Panc1 (cell line): Measurements from ENCODE around the gene SSTR5. TPM values are rescaled to one million over a fixed set of nuclear protein-coding genes. Genes with fewer than 3 reads are reported as not detected.
"Not testable (repeated sequence)": the region's sequence is repeated elsewhere in the genome, so short reads cannot be mapped to it uniquely, and the experiment has no call there.

ENCODE experiments used
- ATAC-seq: fragments of 200-7000 bp; cut with Tn5 transposase; 2 replicates; pipeline ENCODE4 v1.9.1; 2020; ENCODE audit warnings: mild to moderate bottlenecking, moderate library complexity
- BruUV-seq: library from RNA; stranded (reverse); fragments of 400-500 nt; replicated peaks from 2 replicates; lab custom pipeline; 2021; lab: Mats Ljungman, UMichigan
- CTCF ChIA-PET: fragments of 300-600 bp; sonication (Branson Sonifier 250); formaldehyde crosslinking; loops from one replicate; lab custom pipeline; 2022; ENCODE audit warnings: antibody characterized with exemption; lab: Charles Lee
- POLR2A ChIA-PET: fragments of 300-600 bp; sonication (Branson Sonifier 250); formaldehyde crosslinking; loops from one replicate; lab custom pipeline; 2022; ENCODE audit warnings: antibody characterized with exemption; lab: Charles Lee
- DNase-seq: peaks from one replicate; pipeline ENCODE4 v3.0.0-alpha.2; 2010; ENCODE audit warnings: low read depth, low spot score
- H3K27ac ChIP-seq: 2 replicates; pipeline ENCODE4 v1.5.1; 2011; ENCODE audit warnings: mild to moderate bottlenecking, low read length, inconsistent platforms
- H3K27me3 ChIP-seq: fragments of 200-500 bp; sonication (Bioruptor generic); 2 replicates; pipeline ENCODE4 v1.6.0; 2014; ENCODE audit warnings: low read length, inconsistent platforms; ENCODE audit not compliant: control insufficient read depth, insufficient read depth
- H3K36me3 ChIP-seq: fragments of 200-500 bp; sonication (Bioruptor generic); 2 replicates; pipeline ENCODE4 v1.5.1; 2014; ENCODE audit warnings: inconsistent platforms, mild to moderate bottlenecking, low read length, moderate library complexity; ENCODE audit not compliant: control insufficient read depth, insufficient read depth
- H3K4me1 ChIP-seq: 2 replicates; pipeline ENCODE4 v1.5.1; 2011; ENCODE audit warnings: inconsistent platforms, mild to moderate bottlenecking, low read length, moderate library complexity; ENCODE audit not compliant: control insufficient read depth, insufficient read depth
- H3K4me3 ChIP-seq, 2 experiments: 2 replicates each; pipeline ENCODE4 v1.5.1; 2011 to 2012; ENCODE audit warnings: low read depth in 2 of 2, low read length in 2 of 2, mild to moderate bottlenecking in 2 of 2, inconsistent platforms in 1 of 2, moderate library complexity in 1 of 2
- H3K9me3 ChIP-seq: fragments of 200-500 bp; sonication (Bioruptor generic); 2 replicates; pipeline ENCODE4 v1.5.1; 2014; ENCODE audit warnings: low read depth, mild to moderate bottlenecking, inconsistent platforms, low read length, moderate library complexity; ENCODE audit not compliant: control insufficient read depth, insufficient read depth
- CTCF ChIP-seq: fragments of 450-650 bp; IDR thresholded peaks from 2 replicates; pipeline ENCODE4 v1.5.1; 2017; ENCODE audit warnings: mild to moderate bottlenecking
- POLR2AphosphoS5 ChIP-seq: IDR thresholded peaks from 2 replicates; pipeline ENCODE4 v1.6.1; 2012; ENCODE audit warnings: mild to moderate bottlenecking, low read depth, low read length, moderate library complexity
- REST ChIP-seq, 2 experiments: IDR thresholded peaks; 2 replicates each; pipeline ENCODE4 v1.6.1; 2011 to 2012; ENCODE audit warnings: low read depth in 2 of 2, control low read depth in 1 of 2, low read length in 1 of 2, mild to moderate bottlenecking in 1 of 2, moderate library complexity in 1 of 2; ENCODE audit not compliant: insufficient read depth in 1 of 2
- SIN3A ChIP-seq: IDR thresholded peaks from 2 replicates; pipeline ENCODE4 v1.6.1; 2012; ENCODE audit warnings: low read depth, mild to moderate bottlenecking, low read length, moderate library complexity, borderline replicate concordance; ENCODE audit not compliant: insufficient read depth
- TCF7L2 ChIP-seq: IDR thresholded peaks from 2 replicates; pipeline ENCODE4 v1.6.1; 2011; ENCODE audit warnings: mild to moderate bottlenecking, low read depth, low read length, inconsistent platforms
- in situ Hi-C: cut with HindIII; loops from 2 replicates; pipeline ENCODE4 v1.10.0; 2016; ENCODE audit warnings: low sequenced_read_pairs, low pct_unique_long_range_greater_than_20kb
- intact Hi-C: fragments of 100-400 bp; cut with micrococcal nuclease; formaldehyde crosslinking; loops from one replicate; pipeline ENCODE4 v1.10.0; 2022; ENCODE audit not compliant: unreplicated experiment
- total RNA-seq: library from RNA; stranded (reverse); gene quantifications from one replicate; pipeline ENCODE4 v1.2.1, GENCODE V29; 2021; ENCODE audit not compliant: unreplicated experiment

SSTR5 gene
- total RNA-seq, 1 experiment from 2014 or later, result 2.8 TPM

GRCh38 chr16:1086443-1086842, 13.9 kb downstream of the SSTR5 start:
- H3K4me3 ChIP-seq, H3K27me3 ChIP-seq, POLR2A ChIA-PET, DNase-seq, H3K36me3 ChIP-seq, intact Hi-C loops, BruUV-seq, ATAC-seq, CTCF ChIA-PET, in situ Hi-C loops, H3K9me3 ChIP-seq, H3K27ac ChIP-seq: not testable (repeated sequence)
- H3K4me1 ChIP-seq, result peaks cover 67% of the 10 kb centered on the region

- BruUV-seq, result no TSS peak
- Histone ChIP-seq H3K27ac (peak overlapping the region; percentile 78), H3K36me3 (no peaks in the 10 kb centered on the region), H3K9me3 (no peaks in the 10 kb centered on the region; the same call in 1 of the 2 replicates), H3K27me3 (no peaks in the 10 kb centered on the region), H3K4me1 (peaks cover 50% of the 10 kb centered on the region), H3K4me3 (peak overlapping the region in 1 of 2 experiments; percentile 18; a peak in 1 of 4 replicates)
- ChIA-PET POLR2A (no interaction called here), CTCF (no interaction called here)
- intact Hi-C loops, result no loop called here
- TF ChIP-seq TCF7L2, result peak; percentile 28; the same call in 1 of the 2 replicates
- no peak for TF ChIP-seq REST (IDR thresholded peaks at IDR 0.05; ENCODE audit: insufficient read depth in 1 of 2, low read depth in 2 of 2, low read length in 1 of 2)
- DNase-seq (no peak), ATAC-seq (no peak)
- in situ Hi-C loops, result no loop called here
Measured at GRCh38 chr16:1088295-1089170, 16.0 kb downstream of the SSTR5 start.

- Histone ChIP-seq H3K9me3 (no peaks in the 10 kb centered on the region; the same call in 1 of the 2 replicates), H3K4me3 (peak overlapping the region; percentile 15 to 17; a peak in 3 of 4 replicates), H3K36me3 (no peaks in the 10 kb centered on the region), H3K27me3 (no peaks in the 10 kb centered on the region), H3K27ac (peak overlapping the region; percentile 78; the same call in 1 of the 2 replicates), H3K4me1 (peaks cover 50% of the 10 kb centered on the region)
- in situ Hi-C loops, result no loop called here
- CTCF ChIA-PET, result interaction anchor here (0.8 kb wide), 1 partner anchor 24 kb away, joined by 8 read pairs; no protein-coding TSS in a partner anchor
- no peak for TF ChIP-seq SIN3A
- TF ChIP-seq POLR2AphosphoS5, result no peak
- no peak for TF ChIP-seq TCF7L2
- no peak for TF ChIP-seq CTCF
- no peak for TF ChIP-seq REST (IDR thresholded peaks at IDR 0.05; ENCODE audit: insufficient read depth in 1 of 2, low read depth in 2 of 2, low read length in 1 of 2)
- ATAC-seq, result peak; percentile 44
- intact Hi-C loops, result no loop called here
- no peak for DNase-seq
- POLR2A ChIA-PET, result no interaction called here
- no TSS peak for BruUV-seq
Measured at GRCh38 chr16:1089439-1089821, 16.9 kb downstream of the SSTR5 start.
